Esophagus (tissue), 2 donors: ENCODE data around the gene INTS1. TPM values are rescaled to one million over a fixed set of nuclear protein-coding genes. Genes with fewer than 3 reads are reported as not detected.

Experiments
- H3K27ac ChIP-seq, 2 donors: one replicate each; pipeline ENCODE4 v1.5.1; 2013; ENCODE audit warnings: low read depth in 2 of 2, mild to moderate bottlenecking in 2 of 2, inconsistent platforms in 1 of 2, low read length in 1 of 2, moderate library complexity in 1 of 2
- H3K27me3 ChIP-seq, 2 donors: one replicate each; pipeline ENCODE4 v1.6.1; 2013; ENCODE audit warnings: low read length in 2 of 2, control low read depth in 1 of 2, mild to moderate bottlenecking in 1 of 2; ENCODE audit not compliant: insufficient read depth in 2 of 2, control insufficient read depth in 1 of 2
- H3K36me3 ChIP-seq, 2 donors: one replicate each; pipeline ENCODE4 v1.6.1; 2013; ENCODE audit warnings: low read length in 1 of 2; ENCODE audit not compliant: control insufficient read depth in 2 of 2, insufficient read depth in 2 of 2
- H3K4me1 ChIP-seq, 2 donors: one replicate each; pipeline ENCODE4 v1.6.1; 2013; ENCODE audit warnings: low read length in 1 of 2; ENCODE audit not compliant: control insufficient read depth in 2 of 2, insufficient read depth in 2 of 2
- H3K4me3 ChIP-seq, 2 donors: one replicate each; pipeline ENCODE4 v1.5.1; 2013; ENCODE audit warnings: low read length in 2 of 2, mild to moderate bottlenecking in 2 of 2, low read depth in 1 of 2, moderate library complexity in 1 of 2
- H3K9me3 ChIP-seq, 2 donors: one replicate each; pipeline ENCODE4 v1.6.1; 2013; ENCODE audit warnings: mild to moderate bottlenecking in 2 of 2, low read depth in 1 of 2, low read length in 1 of 2, moderate library complexity in 1 of 2; ENCODE audit not compliant: control insufficient read depth in 2 of 2, insufficient read depth in 1 of 2
- WGBS, 2 donors: extraction: QIAGEN DNeasy Blood & Tissue Kit; methylation state at CpG; one replicate each; pipeline ENCODE4 v1.1.7; 2013; 5-methylcytosine and 5-hydroxymethylcytosine counted together
- polyA plus RNA-seq, 2 donors: library from polyadenylated mRNA; stranded (reverse); fragments of 200-250 nt; gene quantifications; one replicate each; pipeline ENCODE4 v1.2.3, GENCODE V29; 2013
- donor health status: healthy with polysubstance abuse.
- donor health status: Bipolar disorder and iron deficiency.

INTS1 gene
- polyA plus RNA-seq, 2 donors = 36.6 to 42.2 TPM

DNA sequence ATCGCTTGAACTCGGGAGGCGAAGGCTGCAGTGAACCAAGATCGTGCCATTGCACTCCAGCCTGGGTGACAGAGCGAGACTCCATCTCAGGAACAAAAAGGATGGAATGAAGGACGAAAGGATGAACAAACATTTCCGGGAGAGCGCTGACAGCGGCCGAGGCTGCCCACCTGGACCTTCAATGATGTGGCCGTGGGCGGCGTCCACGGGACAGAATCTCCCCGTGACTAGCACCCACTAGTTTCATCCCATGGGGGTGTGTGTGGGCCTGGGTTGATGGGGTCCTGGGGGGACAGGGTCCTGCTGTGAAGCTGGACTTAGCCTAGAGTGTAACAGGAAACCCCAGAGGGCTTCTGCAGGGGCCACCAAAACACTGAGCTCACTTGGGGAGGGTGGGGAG lies 77.7 kb downstream of the INTS1 start:
- Histone ChIP-seq H3K27ac (no peak overlapping the region), H3K9me3 (no peaks in the 10 kb centered on the region), H3K36me3 (no peaks in the 10 kb centered on the region), H3K27me3 (peaks cover 0 to 9% of the 10 kb centered on the region in 2 donors), H3K4me1 (peaks cover 0 to 2% of the 10 kb centered on the region in 2 donors), H3K4me3 (no peak overlapping the region)
- WGBS, 2 donors = 90 to 92% methylated on average over 15 of the region's 15 CpGs

GRCh38 chr7:1425292-1426136 lies 78.7 kb downstream of the INTS1 start:
- WGBS, 2 donors = 72 to 73% methylated on average over 18 of the region's 18 CpGs
- peaks cover 0 to 2% of the 10 kb centered on the region in 2 donors for H3K4me1 ChIP-seq
- H3K27me3 ChIP-seq = peaks cover 0 to 9% of the 10 kb centered on the region in 2 donors
- no peaks in the 10 kb centered on the region for H3K36me3 ChIP-seq
- no peaks in the 10 kb centered on the region for H3K9me3 ChIP-seq
- no peak overlapping the region for H3K27ac ChIP-seq
- H3K4me3 ChIP-seq = no peak overlapping the region

- Histone ChIP-seq H3K9me3 (no peaks in the 10 kb centered on the region), H3K4me1 (peaks cover 0 to 2% of the 10 kb centered on the region in 2 donors), H3K4me3 (no peak overlapping the region), H3K36me3 (no peaks in the 10 kb centered on the region), H3K27me3 (peaks cover 0 to 9% of the 10 kb centered on the region in 2 donors), H3K27ac (no peak overlapping the region)
- 81 to 85% methylated on average over 12 of the region's 12 CpGs for WGBS, 2 donors
Measured at GRCh38 chr7:1424041-1424440, 80.1 kb downstream of the INTS1 start.

DNA sequence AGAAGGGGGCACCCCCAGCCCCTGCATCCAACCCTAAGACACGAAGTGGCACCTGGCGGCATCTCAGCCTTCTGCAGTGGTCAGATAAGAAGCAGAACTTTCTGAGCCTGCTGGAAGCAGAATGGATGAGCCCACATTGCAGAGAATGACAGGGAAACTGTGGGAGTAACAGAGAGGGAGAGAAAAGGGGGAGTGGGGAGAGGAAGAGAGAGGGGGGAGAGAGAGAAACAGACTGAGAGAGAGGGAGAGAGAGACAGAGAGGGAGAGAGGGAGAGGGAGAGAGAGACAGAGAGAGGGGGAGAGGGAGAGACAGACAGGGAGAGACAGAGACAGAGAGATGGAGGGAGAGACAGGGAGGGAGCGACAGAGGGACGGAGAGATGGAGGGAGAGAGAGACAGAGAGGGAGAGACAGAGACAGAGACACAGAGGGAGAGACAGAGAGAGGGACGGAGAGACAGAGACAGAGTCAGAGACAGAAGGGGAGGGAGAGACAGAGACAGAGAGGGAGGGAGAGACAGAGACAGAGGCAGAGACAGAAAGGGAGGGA lies 80.9 kb downstream of the INTS1 start:
- no peaks in the 10 kb centered on the region for H3K36me3 ChIP-seq
- no peak overlapping the region for H3K27ac ChIP-seq
- peaks cover 0 to 9% of the 10 kb centered on the region in 2 donors for H3K27me3 ChIP-seq
- 55 to 58% methylated on average over 5 of the region's 5 CpGs for WGBS, 2 donors
- H3K9me3 ChIP-seq = no peaks in the 10 kb centered on the region
- no peak overlapping the region for H3K4me3 ChIP-seq
- peaks cover 0 to 2% of the 10 kb centered on the region in 2 donors for H3K4me1 ChIP-seq

DNA sequence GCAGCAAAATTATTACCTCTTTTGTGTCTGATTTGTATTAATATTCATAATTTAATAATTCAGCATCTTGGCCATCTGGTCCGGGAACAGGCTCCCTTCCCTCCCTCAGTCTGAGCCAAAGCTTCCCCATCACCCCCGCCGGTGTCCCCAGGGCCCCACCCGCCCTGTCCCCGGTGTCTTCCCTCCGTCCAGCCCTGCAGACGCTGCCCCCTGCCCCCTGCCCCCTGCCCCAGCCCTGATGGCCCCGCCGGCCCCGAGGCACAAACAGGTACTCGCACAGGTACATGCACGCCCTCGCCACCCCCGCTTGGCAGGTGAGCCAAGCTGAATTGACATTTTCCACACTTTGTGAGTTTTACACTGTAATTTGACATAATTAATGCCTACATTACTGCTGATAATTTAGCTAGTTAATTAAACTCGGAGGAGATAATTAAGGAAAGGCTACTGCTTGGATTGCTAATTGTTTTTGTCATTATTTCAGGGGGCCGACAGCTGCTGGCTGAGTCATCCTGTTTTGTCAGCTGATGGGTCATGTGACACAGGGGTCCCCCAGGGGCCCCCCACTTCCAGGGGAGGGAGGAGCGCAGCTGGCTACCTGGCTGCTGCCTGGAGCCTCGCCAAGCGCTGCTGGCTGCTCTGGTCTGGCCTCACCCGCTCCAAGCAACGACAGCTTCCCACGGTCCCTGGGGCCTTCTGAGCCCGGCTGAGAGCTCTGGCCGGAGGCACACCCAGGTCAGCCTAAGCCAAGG lies 81.5 kb downstream of the INTS1 start:
- Histone ChIP-seq H3K4me1 (peaks cover 0 to 2% of the 10 kb centered on the region in 2 donors), H3K36me3 (no peaks in the 10 kb centered on the region), H3K27ac (no peak overlapping the region), H3K27me3 (peaks cover 0 to 9% of the 10 kb centered on the region in 2 donors), H3K4me3 (no peak overlapping the region), H3K9me3 (no peaks in the 10 kb centered on the region)
- 15 to 19% methylated on average over 24 of the region's 24 CpGs for WGBS, 2 donors

- 83 to 91% methylated on average over 5 to 8 of the region's 8 CpGs for WGBS, 2 donors
- Histone ChIP-seq H3K9me3 (no peaks in the 10 kb centered on the region), H3K4me1 (peaks cover 0 to 2% of the 10 kb centered on the region in 2 donors), H3K4me3 (no peak overlapping the region), H3K27me3 (peaks cover 0 to 9% of the 10 kb centered on the region in 2 donors), H3K27ac (no peak overlapping the region), H3K36me3 (no peaks in the 10 kb centered on the region)
Measured at GRCh38 chr7:1421946-1422345, 82.2 kb downstream of the INTS1 start.

GRCh38 chr7:1421020-1421790 lies 83.0 kb downstream of the INTS1 start:
- no peaks in the 10 kb centered on the region for H3K9me3 ChIP-seq

More at GRCh38 chr7:1421020-1421790, 83.0 kb downstream of the INTS1 start:
- WGBS, 2 donors = 82 to 83% methylated on average over 41 of the region's 41 CpGs
- Histone ChIP-seq H3K4me1 (peaks cover 0 to 2% of the 10 kb centered on the region in 2 donors), H3K36me3 (no peaks in the 10 kb centered on the region), H3K27me3 (peaks cover 0 to 9% of the 10 kb centered on the region in 2 donors), H3K4me3 (no peak overlapping the region), H3K27ac (no peak overlapping the region)
